SK-N-SH treated with all-trans-retinoic acid at 6 μM for 48 hours (cell line): Measurements from ENCODE around the gene C2CD3.

ENCODE experiments used
- ATAC-seq: fragments of 200-7000 bp; cut with Tn5 transposase; 3 replicates; pipeline ENCODE4 v1.9.1; 2020; ENCODE audit warnings: mild to moderate bottlenecking, moderate library complexity
- ARNTL ChIP-seq: fragments of 450-650 bp; formaldehyde crosslinking; IDR thresholded peaks from 2 replicates; pipeline ENCODE4 v1.5.0; 2020; ENCODE audit warnings: low read depth, mild to moderate bottlenecking, moderate library complexity, borderline replicate concordance
- BACH2 ChIP-seq: fragments of 250-450 bp; sonication (Bioruptor Pico); IDR thresholded peaks from 2 replicates; pipeline ENCODE4 v1.9.0; 2021; ENCODE audit warnings: mild to moderate bottlenecking, borderline replicate concordance
- CREB5 ChIP-seq: fragments of 250-450 bp; sonication (Bioruptor Pico); IDR thresholded peaks from 2 replicates; pipeline ENCODE4 v1.5.1; 2020; ENCODE audit warnings: low read depth, mild to moderate bottlenecking, moderate library complexity
- CSDC2 ChIP-seq: fragments of 250-450 bp; sonication (Bioruptor Pico); IDR thresholded peaks from 2 replicates; pipeline ENCODE4 v1.5.0; 2020; ENCODE audit warnings: mild to moderate bottlenecking, moderate library complexity
- ESRRG ChIP-seq: fragments of 250-450 bp; sonication (Bioruptor Pico); IDR thresholded peaks from 2 replicates; pipeline ENCODE4 v1.6.1; 2021; ENCODE audit warnings: mild to moderate bottlenecking
- GLIS3 ChIP-seq: fragments of 250-450 bp; sonication (Bioruptor Pico); IDR thresholded peaks from 2 replicates; pipeline ENCODE4 v1.5.0; 2020; ENCODE audit warnings: mild to moderate bottlenecking, moderate library complexity
- ISL1 ChIP-seq: fragments of 250-450 bp; sonication (Bioruptor Pico); IDR thresholded peaks from 2 replicates; pipeline ENCODE4 v2.1.2; 2022; ENCODE audit warnings: mild to moderate bottlenecking, moderate library complexity
- OSR1 ChIP-seq: fragments of 250-450 bp; sonication (Bioruptor Pico); IDR thresholded peaks from 2 replicates; pipeline ENCODE4 v1.8.0; 2022; ENCODE audit warnings: moderate library complexity, mild to moderate bottlenecking, inconsistent platforms
- POU6F1 ChIP-seq: fragments of 250-450 bp; sonication (Bioruptor Pico); IDR thresholded peaks from 2 replicates; pipeline ENCODE4 v1.8.0; 2021; ENCODE audit warnings: low read depth, mild to moderate bottlenecking, moderate library complexity, borderline replicate concordance
- PPARA ChIP-seq: fragments of 250-450 bp; sonication (Bioruptor Pico); IDR thresholded peaks from 2 replicates; pipeline ENCODE4 v1.5.0; 2020; ENCODE audit warnings: mild to moderate bottlenecking, borderline replicate concordance
- RARB ChIP-seq: fragments of 250-450 bp; sonication (Bioruptor Pico); IDR thresholded peaks from 2 replicates; pipeline ENCODE4 v1.8.0; 2021; ENCODE audit warnings: mild to moderate bottlenecking, moderate library complexity
- SNAI2 ChIP-seq: fragments of 250-450 bp; sonication (Bioruptor Pico); IDR thresholded peaks from 2 replicates; pipeline ENCODE4 v1.5.0; 2020; ENCODE audit warnings: mild to moderate bottlenecking, moderate library complexity
- TCF4 ChIP-seq: fragments of 250-450 bp; sonication (Bioruptor Pico); IDR thresholded peaks from 2 replicates; pipeline ENCODE4 v1.8.0; 2021; ENCODE audit warnings: mild to moderate bottlenecking, moderate library complexity, borderline replicate concordance
- TOX ChIP-seq: fragments of 250-450 bp; sonication (Bioruptor Pico); IDR thresholded peaks from 2 replicates; pipeline ENCODE4 v1.8.0; 2021; ENCODE audit warnings: mild to moderate bottlenecking, moderate library complexity, borderline replicate concordance
- ZFP3 ChIP-seq: fragments of 250-450 bp; sonication (Bioruptor Pico); IDR thresholded peaks from 2 replicates; pipeline ENCODE4 v1.5.0; 2020; ENCODE audit warnings: mild to moderate bottlenecking, moderate library complexity
- ZFP30 ChIP-seq: fragments of 450-650 bp; formaldehyde crosslinking; IDR thresholded peaks from 2 replicates; pipeline ENCODE4 v1.5.0; 2022; ENCODE audit warnings: mild to moderate bottlenecking, moderate library complexity
- ZNF565 ChIP-seq: fragments of 450-650 bp; formaldehyde crosslinking; conservative IDR thresholded peaks from 2 replicates; pipeline ENCODE4 v1.5.0; 2020; ENCODE audit warnings: low read depth, mild to moderate bottlenecking, moderate library complexity
- ZNF70 ChIP-seq: fragments of 450-650 bp; formaldehyde crosslinking; IDR thresholded peaks from 2 replicates; pipeline ENCODE4 v1.5.0; 2020; ENCODE audit warnings: mild to moderate bottlenecking, moderate library complexity
- ZNF8 ChIP-seq: fragments of 450-650 bp; formaldehyde crosslinking; IDR thresholded peaks from 2 replicates; pipeline ENCODE4 v1.5.0; 2020; ENCODE audit warnings: mild to moderate bottlenecking, moderate library complexity
- TF ChIP-seq, protein P1 (sequence below): fragments of 250-450 bp; sonication (Bioruptor Pico); IDR thresholded peaks from 2 replicates; pipeline ENCODE4 v1.5.1; 2021; ENCODE audit warnings: mild to moderate bottlenecking, moderate library complexity
- TF ChIP-seq, protein P2 (sequence below): fragments of 250-450 bp; sonication (Bioruptor Pico); IDR thresholded peaks from 2 replicates; pipeline ENCODE4 v1.5.0; 2020; ENCODE audit warnings: mild to moderate bottlenecking, moderate library complexity

Gene C2CD3

GRCh38 chr11:73995247-73995646 lies 175.6 kb downstream of the C2CD3 start:
- no peak for TF ChIP-seq OSR1 (CRISPR knock-in tag)
- TF ChIP-seq, protein P1, sequence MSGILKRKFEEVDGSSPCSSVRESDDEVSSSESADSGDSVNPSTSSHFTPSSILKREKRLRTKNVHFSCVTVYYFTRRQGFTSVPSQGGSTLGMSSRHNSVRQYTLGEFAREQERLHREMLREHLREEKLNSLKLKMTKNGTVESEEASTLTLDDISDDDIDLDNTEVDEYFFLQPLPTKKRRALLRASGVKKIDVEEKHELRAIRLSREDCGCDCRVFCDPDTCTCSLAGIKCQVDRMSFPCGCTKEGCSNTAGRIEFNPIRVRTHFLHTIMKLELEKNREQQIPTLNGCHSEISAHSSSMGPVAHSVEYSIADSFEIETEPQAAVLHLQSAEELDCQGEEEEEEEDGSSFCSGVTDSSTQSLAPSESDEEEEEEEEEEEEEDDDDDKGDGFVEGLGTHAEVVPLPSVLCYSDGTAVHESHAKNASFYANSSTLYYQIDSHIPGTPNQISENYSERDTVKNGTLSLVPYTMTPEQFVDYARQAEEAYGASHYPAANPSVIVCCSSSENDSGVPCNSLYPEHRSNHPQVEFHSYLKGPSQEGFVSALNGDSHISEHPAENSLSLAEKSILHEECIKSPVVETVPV = no peak
- TF ChIP-seq CSDC2 = no peak
- no peak for TF ChIP-seq POU6F1 (CRISPR knock-in tag)
- TF ChIP-seq SNAI2 (CRISPR knock-in tag) = no peak
- TF ChIP-seq ARNTL (CRISPR knock-in tag) = no peak
- no peak for TF ChIP-seq ZNF565 (CRISPR knock-in tag)
- no peak for TF ChIP-seq BACH2 (CRISPR knock-in tag)
- no peak for TF ChIP-seq ISL1 (CRISPR knock-in tag)
- TF ChIP-seq ZNF70 (CRISPR knock-in tag) = no peak
- no peak for TF ChIP-seq ESRRG (CRISPR knock-in tag)
- ATAC-seq = no peak; the same call in 2 of the 3 replicates

DNA sequence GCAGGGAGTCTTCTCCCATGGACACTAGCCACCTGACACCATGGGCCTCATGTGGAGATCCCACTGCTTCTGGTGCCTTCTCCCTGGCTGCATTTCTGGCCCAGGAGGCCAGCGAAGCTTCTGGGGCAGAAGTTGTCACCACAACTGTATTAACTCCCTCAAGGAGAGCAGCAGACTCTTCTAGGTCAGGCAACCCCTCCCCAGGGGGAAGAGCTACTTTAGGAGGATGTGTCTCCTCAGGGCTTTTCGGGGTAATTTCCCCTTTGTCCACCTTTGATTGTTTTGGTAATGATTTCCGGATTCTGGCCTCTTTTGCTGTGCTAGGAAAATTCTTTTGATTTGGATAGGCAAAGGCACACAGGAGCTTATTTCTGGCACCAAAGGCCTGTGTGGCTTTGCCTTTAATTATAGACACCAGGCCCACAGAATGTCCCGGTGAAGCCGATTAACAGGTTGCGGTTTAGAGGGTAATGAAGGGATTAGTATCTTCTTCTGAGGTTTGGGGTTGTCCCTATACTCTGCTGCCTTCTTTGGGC lies 179.3 kb downstream of the C2CD3 start:
- TF ChIP-seq POU6F1 (CRISPR knock-in tag) (no peak), TCF4 (no peak), SNAI2 (CRISPR knock-in tag) (no peak), GLIS3 (CRISPR knock-in tag) (no peak)
- TF ChIP-seq, protein P1 = no peak
- ATAC-seq = no peak

DNA sequence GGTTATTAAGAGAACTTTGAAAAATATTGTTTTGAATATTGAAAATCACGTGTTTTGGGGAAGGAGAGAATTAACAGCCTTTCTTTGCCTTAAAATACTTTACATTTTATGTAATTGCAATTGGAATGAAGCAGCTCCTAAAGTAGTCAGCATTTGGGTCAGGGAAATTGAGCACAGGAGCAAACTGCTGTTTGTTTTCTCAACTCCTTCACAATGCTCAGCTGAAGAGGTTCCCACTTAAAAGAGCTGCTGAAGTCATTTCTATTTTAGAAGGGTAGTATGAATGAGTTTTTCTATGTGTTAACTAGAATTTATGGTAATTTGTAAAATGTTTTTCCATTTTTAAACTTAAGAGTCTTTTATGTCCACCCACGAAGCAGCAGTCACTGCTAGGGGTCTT lies 180.1 kb downstream of the C2CD3 start:
- TF ChIP-seq BACH2 (CRISPR knock-in tag) = no peak
- TF ChIP-seq ZFP30 (CRISPR knock-in tag) = no peak
- no peak for TF ChIP-seq PPARA (CRISPR knock-in tag)
- no peak for TF ChIP-seq GLIS3 (CRISPR knock-in tag)
- no peak for TF ChIP-seq ARNTL (CRISPR knock-in tag)
- TF ChIP-seq ZNF70 (CRISPR knock-in tag) = no peak
- no peak for TF ChIP-seq ZNF565 (CRISPR knock-in tag)
- no peak for TF ChIP-seq OSR1 (CRISPR knock-in tag)
- TF ChIP-seq RARB (CRISPR knock-in tag) = no peak
- TF ChIP-seq SNAI2 (CRISPR knock-in tag) = no peak
- no peak for TF ChIP-seq TOX (CRISPR knock-in tag)
- TF ChIP-seq, protein P2, sequence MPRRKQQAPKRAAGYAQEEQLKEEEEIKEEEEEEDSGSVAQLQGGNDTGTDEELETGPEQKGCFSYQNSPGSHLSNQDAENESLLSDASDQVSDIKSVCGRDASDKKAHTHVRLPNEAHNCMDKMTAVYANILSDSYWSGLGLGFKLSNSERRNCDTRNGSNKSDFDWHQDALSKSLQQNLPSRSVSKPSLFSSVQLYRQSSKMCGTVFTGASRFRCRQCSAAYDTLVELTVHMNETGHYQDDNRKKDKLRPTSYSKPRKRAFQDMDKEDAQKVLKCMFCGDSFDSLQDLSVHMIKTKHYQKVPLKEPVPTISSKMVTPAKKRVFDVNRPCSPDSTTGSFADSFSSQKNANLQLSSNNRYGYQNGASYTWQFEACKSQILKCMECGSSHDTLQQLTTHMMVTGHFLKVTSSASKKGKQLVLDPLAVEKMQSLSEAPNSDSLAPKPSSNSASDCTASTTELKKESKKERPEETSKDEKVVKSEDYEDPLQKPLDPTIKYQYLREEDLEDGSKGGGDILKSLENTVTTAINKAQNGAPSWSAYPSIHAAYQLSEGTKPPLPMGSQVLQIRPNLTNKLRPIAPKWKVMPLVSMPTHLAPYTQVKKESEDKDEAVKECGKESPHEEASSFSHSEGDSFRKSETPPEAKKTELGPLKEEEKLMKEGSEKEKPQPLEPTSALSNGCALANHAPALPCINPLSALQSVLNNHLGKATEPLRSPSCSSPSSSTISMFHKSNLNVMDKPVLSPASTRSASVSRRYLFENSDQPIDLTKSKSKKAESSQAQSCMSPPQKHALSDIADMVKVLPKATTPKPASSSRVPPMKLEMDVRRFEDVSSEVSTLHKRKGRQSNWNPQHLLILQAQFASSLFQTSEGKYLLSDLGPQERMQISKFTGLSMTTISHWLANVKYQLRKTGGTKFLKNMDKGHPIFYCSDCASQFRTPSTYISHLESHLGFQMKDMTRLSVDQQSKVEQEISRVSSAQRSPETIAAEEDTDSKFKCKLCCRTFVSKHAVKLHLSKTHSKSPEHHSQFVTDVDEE = no peak

GRCh38 chr11:73989156-73989555 lies 181.6 kb downstream of the C2CD3 start:
- TF ChIP-seq RARB (CRISPR knock-in tag) (no peak), GLIS3 (CRISPR knock-in tag) (no peak), ZFP3 (CRISPR knock-in tag) (no peak), POU6F1 (CRISPR knock-in tag) (no peak), ISL1 (CRISPR knock-in tag) (no peak), SNAI2 (CRISPR knock-in tag) (no peak), ZNF8 (CRISPR knock-in tag) (no peak), CREB5 (CRISPR knock-in tag) (no peak), PPARA (CRISPR knock-in tag) (no peak)
- no peak for ATAC-seq

More for the DNA sequence above, 180.1 kb downstream of the C2CD3 start:
- no peak for ATAC-seq
